Caco-2 (cell line): Measurements from ENCODE around the gene GPHA2. TPM values are rescaled to one million over a fixed set of nuclear protein-coding genes. Genes with fewer than 3 reads are reported as not detected.
A peak's percentile ranks its signal among the peaks of the same experiment; 100 is the strongest.

Source experiments
- BruUV-seq: library from RNA; stranded (reverse); fragments of 400-500 nt; replicated peaks from 2 replicates; lab custom pipeline; 2021; lab: Mats Ljungman, UMichigan
- CTCF ChIA-PET: fragments of 300-600 bp; sonication (Branson Sonifier 250); formaldehyde crosslinking; loops from one replicate; lab custom pipeline; 2022; ENCODE audit warnings: antibody characterized with exemption; lab: Charles Lee
- POLR2A ChIA-PET: fragments of 300-600 bp; sonication (Branson Sonifier 250); formaldehyde crosslinking; loops from one replicate; lab custom pipeline; 2022; ENCODE audit warnings: antibody characterized with exemption; lab: Charles Lee
- DNase-seq, 2 experiments: peaks; one replicate each; pipeline versions ENCODE4 v3.0.0 to v3.0.0-alpha.2; 2020 to 2022
- H3K27me3 ChIP-seq: replicated peaks from 2 replicates; pipeline ENCODE4 v1.6.0; 2011; ENCODE audit warnings: low read length; ENCODE audit not compliant: control insufficient read depth, insufficient read depth
- H3K36me3 ChIP-seq: 2 replicates; pipeline ENCODE4 v1.5.1; 2011; ENCODE audit warnings: low read length; ENCODE audit not compliant: control insufficient read depth, insufficient read depth
- H3K4me1 ChIP-seq: fragments of 250-450 bp; sonication (Bioruptor Pico); 2 replicates; pipeline ENCODE4 v1.5.1; 2020; ENCODE audit warnings: mild to moderate bottlenecking
- H3K4me3 ChIP-seq: 2 replicates; pipeline ENCODE4 v1.5.1; 2011; ENCODE audit warnings: low read depth, mild to moderate bottlenecking, control low read depth, low read length
- H3K9me3 ChIP-seq: fragments of 250-450 bp; sonication (Bioruptor Pico); 2 replicates; pipeline ENCODE4 v1.5.1; 2020; ENCODE audit warnings: mild to moderate bottlenecking, moderate library complexity
- H3K27ac Mint-ChIP-seq: one replicate; pipeline ENCODE4 v1.8.0; 2022; ENCODE audit warnings: mixed read lengths; ENCODE audit not compliant: unreplicated experiment
- H3K27me3 Mint-ChIP-seq: one replicate; pipeline ENCODE4 v1.8.0; 2022; ENCODE audit warnings: mixed read lengths; ENCODE audit not compliant: insufficient read depth, unreplicated experiment
- H3K36me3 Mint-ChIP-seq: one replicate; pipeline ENCODE4 v1.8.0; 2022; ENCODE audit warnings: mild to moderate bottlenecking, mixed read lengths; ENCODE audit not compliant: insufficient read depth, unreplicated experiment
- H3K4me1 Mint-ChIP-seq: one replicate; pipeline ENCODE4 v1.8.0; 2022; ENCODE audit warnings: low read depth, mixed read lengths; ENCODE audit not compliant: unreplicated experiment
- H3K4me3 Mint-ChIP-seq: one replicate; pipeline ENCODE4 v1.8.0; 2022; ENCODE audit warnings: mild to moderate bottlenecking, moderate library complexity, mixed read lengths; ENCODE audit not compliant: unreplicated experiment
- H3K9me3 Mint-ChIP-seq: one replicate; pipeline ENCODE4 v1.8.0; 2022; ENCODE audit warnings: mixed read lengths; ENCODE audit not compliant: unreplicated experiment
- intact Hi-C: fragments of 100-400 bp; cut with micrococcal nuclease; formaldehyde crosslinking; loops from one replicate; pipeline ENCODE4 v1.10.0; 2022; ENCODE audit not compliant: unreplicated experiment
- total RNA-seq: library from RNA; stranded (reverse); gene quantifications from 2 replicates; pipeline ENCODE4 v1.2.3, GENCODE V29; 2022
- TF ChIP-seq, protein P1 (sequence below), 2 experiments: fragments of 200-600 bp in 1 of 2; IDR thresholded peaks; 1 replicate in 1 of 2; 2 replicates in 1 of 2; pipeline versions ENCODE4 v1.5.1 to v1.8.0; 2011 to 2022; ENCODE audit warnings: antibody characterized with exemption in 1 of 2, control low read depth in 1 of 2, inconsistent platforms in 1 of 2, low read depth in 1 of 2, low read length in 1 of 2, mild to moderate bottlenecking in 1 of 2, moderate library complexity in 1 of 2; ENCODE audit not compliant: insufficient read depth in 1 of 2, severe bottlenecking in 1 of 2, unreplicated experiment in 1 of 2

The GPHA2 gene
- total RNA-seq, 1 experiment from 2014 or later, result not detected

DNA sequence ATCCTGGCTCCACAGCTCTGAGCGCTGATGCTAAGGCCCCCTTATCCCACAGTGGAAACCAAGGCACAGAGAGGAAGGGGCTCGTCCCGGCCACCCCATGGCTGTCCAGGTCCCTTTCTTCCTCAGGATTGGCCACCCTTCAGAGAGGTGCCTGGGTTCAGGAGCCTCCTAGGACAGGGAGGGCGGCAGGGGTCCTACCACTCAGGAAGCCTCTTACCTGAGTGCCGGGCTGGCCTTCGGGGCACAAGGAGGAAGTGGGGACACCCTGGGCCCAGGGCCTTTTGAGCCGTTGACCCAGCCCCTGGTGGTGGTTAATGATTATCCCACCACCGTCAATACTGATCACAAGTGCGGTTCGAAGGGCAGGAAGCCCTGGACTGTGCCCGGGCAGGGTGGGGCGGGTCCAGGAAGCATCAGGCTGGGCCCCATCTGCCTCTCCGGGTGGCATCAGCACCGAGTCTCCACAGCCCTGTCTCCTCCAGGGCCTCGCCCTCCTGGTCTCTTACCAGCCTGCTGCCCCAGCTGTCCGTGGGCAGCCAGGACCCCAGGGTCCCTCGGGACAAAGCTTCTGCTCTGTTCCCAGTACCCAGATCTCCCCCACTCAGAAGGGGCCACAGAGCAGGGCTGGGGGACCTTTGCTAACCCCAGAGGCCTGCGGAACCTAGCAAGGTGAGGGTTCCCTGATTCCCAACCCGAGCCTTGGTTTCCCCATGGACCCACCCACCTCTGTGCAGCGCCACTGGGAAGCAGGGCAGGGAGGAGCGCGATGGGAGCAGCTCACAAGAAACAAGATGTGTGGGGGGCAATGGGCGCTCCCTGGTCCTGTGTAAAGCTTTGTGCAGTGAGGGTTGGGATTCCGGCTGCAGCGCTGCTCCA is 42.3 kb downstream of the GPHA2 start:
- Histone ChIP-seq H3K4me1 (peaks cover 52% of the 10 kb centered on the region), H3K4me3 (peak overlapping the region; percentile 78), H3K9me3 (no peaks in the 10 kb centered on the region), H3K36me3 (peaks cover 12% of the 10 kb centered on the region), H3K27me3 (no peaks in the 10 kb centered on the region)
- POLR2A ChIA-PET, result interaction anchor here (1.1 kb wide), 1 partner anchor 229 kb away, joined by 3 read pairs; the partner anchor contains the start of genes FAU and MRPL49
- peak; percentile 91 to 93 for DNase-seq
- BruUV-seq, result TSS peak; percentile 16
- Mint-ChIP-seq H3K36me3 (peaks cover 61% of the 10 kb centered on the region), H3K9me3 (no peaks in the 10 kb centered on the region), H3K27ac (peak overlapping the region; percentile 93), H3K4me3 (peak overlapping the region; percentile 80), H3K4me1 (peaks cover 22% of the 10 kb centered on the region), H3K27me3 (no peaks in the 10 kb centered on the region)
- TF ChIP-seq, protein P1, sequence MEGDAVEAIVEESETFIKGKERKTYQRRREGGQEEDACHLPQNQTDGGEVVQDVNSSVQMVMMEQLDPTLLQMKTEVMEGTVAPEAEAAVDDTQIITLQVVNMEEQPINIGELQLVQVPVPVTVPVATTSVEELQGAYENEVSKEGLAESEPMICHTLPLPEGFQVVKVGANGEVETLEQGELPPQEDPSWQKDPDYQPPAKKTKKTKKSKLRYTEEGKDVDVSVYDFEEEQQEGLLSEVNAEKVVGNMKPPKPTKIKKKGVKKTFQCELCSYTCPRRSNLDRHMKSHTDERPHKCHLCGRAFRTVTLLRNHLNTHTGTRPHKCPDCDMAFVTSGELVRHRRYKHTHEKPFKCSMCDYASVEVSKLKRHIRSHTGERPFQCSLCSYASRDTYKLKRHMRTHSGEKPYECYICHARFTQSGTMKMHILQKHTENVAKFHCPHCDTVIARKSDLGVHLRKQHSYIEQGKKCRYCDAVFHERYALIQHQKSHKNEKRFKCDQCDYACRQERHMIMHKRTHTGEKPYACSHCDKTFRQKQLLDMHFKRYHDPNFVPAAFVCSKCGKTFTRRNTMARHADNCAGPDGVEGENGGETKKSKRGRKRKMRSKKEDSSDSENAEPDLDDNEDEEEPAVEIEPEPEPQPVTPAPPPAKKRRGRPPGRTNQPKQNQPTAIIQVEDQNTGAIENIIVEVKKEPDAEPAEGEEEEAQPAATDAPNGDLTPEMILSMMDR (IDR thresholded peaks at IDR 0.05; ENCODE audit: insufficient read depth in 1 of 2, low read depth in 1 of 2, low read length in 1 of 2, severe bottlenecking in 1 of 2, unreplicated experiment in 1 of 2), result peak in 1 of 2 experiments; percentile 16
- intact Hi-C loops, result loop anchor here (1.0 to 5.0 kb wide), 2 partner anchors 46 to 91 kb away; partner anchors contain the start of gene MAP4K2
- CTCF ChIA-PET, result interaction anchor here (0.6 to 3.1 kb wide), 7 partner anchors 17 to 118 kb away, joined by 3 to 22 read pairs (median 5); partner anchors contain the start of gene CDC42BPG

DNA sequence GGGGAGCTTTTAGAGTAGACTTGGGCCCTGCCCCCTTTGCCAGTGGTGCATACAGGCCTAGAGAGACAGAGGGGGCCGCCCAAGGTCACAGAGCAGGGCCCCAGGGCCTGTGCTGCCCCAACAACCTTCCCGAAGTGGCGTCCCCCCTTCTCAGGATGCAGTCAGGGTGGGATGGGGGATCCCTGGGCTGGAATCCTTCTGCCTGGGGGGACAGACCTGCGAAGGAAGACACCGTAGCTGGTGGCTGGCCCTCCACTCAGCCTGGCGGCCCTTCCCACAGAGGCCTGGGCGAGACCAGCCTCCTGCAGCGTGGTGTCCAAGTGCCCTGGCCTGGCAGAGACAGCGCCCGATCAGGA is 42.9 kb downstream of the GPHA2 start:
- H3K36me3 ChIP-seq, result peaks cover 12% of the 10 kb centered on the region
- peak overlapping the region; percentile 78 for H3K4me3 ChIP-seq
- H3K9me3 ChIP-seq, result no peaks in the 10 kb centered on the region
- H3K9me3 Mint-ChIP-seq, result no peaks in the 10 kb centered on the region
- TF ChIP-seq, protein P1 (IDR thresholded peaks at IDR 0.05; ENCODE audit: insufficient read depth in 1 of 2, low read depth in 1 of 2, low read length in 1 of 2, severe bottlenecking in 1 of 2, unreplicated experiment in 1 of 2), result no peak
- TSS peak; percentile 43 for BruUV-seq
- POLR2A ChIA-PET, result interaction anchor here (1.1 kb wide), 1 partner anchor 229 kb away, joined by 3 read pairs; the partner anchor contains the start of genes FAU and MRPL49
- intact Hi-C loops, result loop anchor here (5.0 kb wide), 1 partner anchor 91 kb away; the partner anchor contains the start of gene MAP4K2
- no peaks in the 10 kb centered on the region for H3K27me3 ChIP-seq
- no peak for DNase-seq
- H3K4me1 ChIP-seq, result peaks cover 59% of the 10 kb centered on the region
- peaks cover 28% of the 10 kb centered on the region for H3K4me1 Mint-ChIP-seq
- peaks cover 66% of the 10 kb centered on the region for H3K36me3 Mint-ChIP-seq
- H3K4me3 Mint-ChIP-seq, result peak overlapping the region; percentile 80
- H3K27ac Mint-ChIP-seq, result peak overlapping the region; percentile 93
- CTCF ChIA-PET, result interaction anchor here (1.4 to 3.1 kb wide), 3 partner anchors 16 to 45 kb away, joined by 4 to 22 read pairs (median 5); no protein-coding TSS in a partner anchor
- H3K27me3 Mint-ChIP-seq, result no peaks in the 10 kb centered on the region

DNA sequence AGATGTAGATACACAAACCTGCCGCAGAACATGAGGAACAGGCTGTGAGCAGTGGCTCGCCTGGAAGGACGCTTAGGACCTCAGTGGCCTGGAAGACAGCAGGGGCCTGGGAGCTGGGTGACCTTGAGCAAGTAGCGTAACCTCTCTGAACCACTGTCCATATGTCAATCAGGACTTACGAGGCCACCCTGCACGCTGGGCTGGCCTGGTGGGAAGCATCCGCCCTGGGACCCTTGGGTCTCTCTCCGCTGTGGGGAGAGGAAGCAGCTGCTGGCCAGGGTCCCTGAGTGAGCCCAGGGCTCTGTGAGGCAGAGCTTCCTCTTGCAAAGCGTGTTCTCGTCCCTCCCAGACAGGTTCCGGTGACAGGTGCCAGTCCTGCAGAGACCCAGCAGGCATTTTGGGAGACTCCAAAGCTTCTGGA is 43.3 kb downstream of the GPHA2 start:
- BruUV-seq, result no TSS peak

More for the DNA sequence above, 43.3 kb downstream of the GPHA2 start:
- peak overlapping the region; percentile 93 for H3K27ac Mint-ChIP-seq
- Histone ChIP-seq H3K4me3 (peak overlapping the region; percentile 78), H3K27me3 (no peaks in the 10 kb centered on the region), H3K36me3 (peaks cover 12% of the 10 kb centered on the region), H3K4me1 (peaks cover 63% of the 10 kb centered on the region), H3K9me3 (no peaks in the 10 kb centered on the region)
- peak overlapping the region; percentile 80 for H3K4me3 Mint-ChIP-seq
- intact Hi-C loops, result loop anchor here (5.0 kb wide), 1 partner anchor 90 kb away; the partner anchor contains the start of gene MAP4K2
- TF ChIP-seq, protein P1 (IDR thresholded peaks at IDR 0.05; ENCODE audit: insufficient read depth in 1 of 2, low read depth in 1 of 2, low read length in 1 of 2, severe bottlenecking in 1 of 2, unreplicated experiment in 1 of 2), result no peak
- POLR2A ChIA-PET, result interaction anchor here (0.5 to 1.1 kb wide), 2 partner anchors 32 to 230 kb away, joined by 3 read pairs; partner anchors contain the start of genes FAU and MRPL49
- no peak for DNase-seq
- H3K4me1 Mint-ChIP-seq, result peaks cover 32% of the 10 kb centered on the region
- H3K36me3 Mint-ChIP-seq, result peaks cover 63% of the 10 kb centered on the region
- H3K9me3 Mint-ChIP-seq, result no peaks in the 10 kb centered on the region
- no peaks in the 10 kb centered on the region for H3K27me3 Mint-ChIP-seq
- CTCF ChIA-PET, result interaction anchor here (1.4 to 3.1 kb wide), 3 partner anchors 16 to 44 kb away, joined by 4 to 22 read pairs (median 5); no protein-coding TSS in a partner anchor
